GM08714 (cell line): ENCODE results near the gene ERP29.
"Not testable (repeated sequence)": the region's sequence is repeated elsewhere in the genome, so short reads cannot be mapped to it uniquely, and the experiment has no call there.

ENCODE experiments used
- H3K4me3 ChIP-seq: fragments of 200-500 bp; sonication (Bioruptor generic); 2 replicates; pipeline ENCODE4 v1.5.1; 2014; ENCODE audit warnings: mild to moderate bottlenecking, low read length, inconsistent platforms
- ZNF274 ChIP-seq: IDR thresholded peaks from 2 replicates; pipeline ENCODE4 v1.6.1; 2012; ENCODE audit warnings: mild to moderate bottlenecking, low read depth, low read length

The ERP29 gene

DNA sequence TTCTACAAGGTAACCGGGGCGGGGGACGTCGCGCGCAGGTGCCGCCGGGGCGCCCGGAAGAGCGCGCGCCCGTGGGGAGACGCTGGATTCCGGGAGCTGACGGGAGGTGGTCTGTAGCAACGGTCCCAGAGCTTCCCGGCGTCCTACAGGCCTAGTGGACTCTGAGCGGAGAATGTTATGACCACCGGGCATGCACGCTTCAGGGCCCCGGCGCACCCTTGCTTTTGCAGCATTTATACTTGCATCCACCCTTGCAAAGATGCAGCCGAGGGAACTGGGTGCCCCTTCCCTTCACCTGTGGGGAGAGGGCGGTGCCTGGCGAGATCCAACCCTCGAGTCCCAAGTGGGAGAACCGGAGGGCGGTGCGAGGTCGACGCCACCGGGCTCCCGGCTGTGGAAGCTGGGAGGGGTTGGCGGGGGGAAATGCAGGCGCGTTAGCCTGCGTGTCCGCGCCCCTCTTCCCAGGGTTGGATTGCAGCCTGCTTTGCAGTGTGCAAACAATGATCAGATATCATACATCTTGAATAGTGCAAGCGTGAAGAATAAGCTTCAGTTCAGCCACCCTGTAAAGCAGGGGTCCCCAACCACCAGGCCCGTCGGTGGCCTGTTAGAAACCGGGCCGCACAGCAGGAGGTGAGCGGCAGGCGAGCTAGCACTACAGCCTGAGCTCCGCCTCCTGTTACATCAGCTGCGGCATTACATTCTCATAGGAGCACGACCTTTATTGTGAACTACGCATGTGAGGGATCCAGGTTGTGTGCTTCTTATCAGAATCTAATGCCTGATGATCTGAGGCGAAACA, 576 bp downstream of the ERP29 start:
- TF ChIP-seq ZNF274 = no peak
- H3K4me3 ChIP-seq = peak overlapping the region; percentile 86

DNA sequence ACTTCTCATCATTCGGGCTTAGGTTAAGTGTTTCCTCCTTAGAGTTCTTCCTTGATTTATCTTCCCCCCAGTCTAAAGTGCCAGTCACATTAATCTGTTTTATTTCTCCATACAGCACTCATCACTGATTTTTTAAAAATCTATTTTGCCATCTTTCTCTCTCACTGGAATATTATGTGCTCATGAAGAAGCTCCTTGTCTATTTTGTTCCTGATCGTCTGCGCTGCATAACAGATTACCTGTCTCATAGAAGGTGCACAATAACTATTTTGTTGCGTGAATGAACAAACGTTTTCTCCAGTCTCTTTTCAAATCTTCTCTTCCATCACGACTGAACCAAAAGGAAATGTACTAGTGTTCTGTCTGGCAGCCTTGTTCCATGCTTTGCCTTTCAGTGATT, 2.7 kb downstream of the ERP29 start:
- TF ChIP-seq ZNF274 = no peak

DNA sequence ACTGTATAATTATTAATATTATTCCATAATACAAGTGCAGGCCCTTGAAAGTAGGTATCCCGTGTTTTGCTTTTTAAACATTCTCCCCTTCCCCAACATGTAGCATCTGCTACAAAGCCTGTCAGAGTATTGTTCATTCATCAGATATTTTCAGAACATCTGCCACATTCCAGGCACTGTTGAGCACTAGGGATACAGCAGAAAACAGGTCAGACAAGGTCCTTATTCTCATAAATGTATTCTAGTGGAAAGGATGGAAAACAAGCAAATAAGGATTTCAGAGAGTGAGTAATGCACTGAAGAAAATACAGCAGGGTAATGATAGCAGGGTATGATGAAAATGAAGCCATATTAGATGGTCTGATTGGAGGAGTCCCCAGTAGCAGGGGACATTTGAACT, 3.8 kb downstream of the ERP29 start:
- no peak overlapping the region for H3K4me3 ChIP-seq
- TF ChIP-seq ZNF274 = no peak

More for the DNA sequence above, 2.7 kb downstream of the ERP29 start:
- H3K4me3 ChIP-seq = no peak overlapping the region

DNA sequence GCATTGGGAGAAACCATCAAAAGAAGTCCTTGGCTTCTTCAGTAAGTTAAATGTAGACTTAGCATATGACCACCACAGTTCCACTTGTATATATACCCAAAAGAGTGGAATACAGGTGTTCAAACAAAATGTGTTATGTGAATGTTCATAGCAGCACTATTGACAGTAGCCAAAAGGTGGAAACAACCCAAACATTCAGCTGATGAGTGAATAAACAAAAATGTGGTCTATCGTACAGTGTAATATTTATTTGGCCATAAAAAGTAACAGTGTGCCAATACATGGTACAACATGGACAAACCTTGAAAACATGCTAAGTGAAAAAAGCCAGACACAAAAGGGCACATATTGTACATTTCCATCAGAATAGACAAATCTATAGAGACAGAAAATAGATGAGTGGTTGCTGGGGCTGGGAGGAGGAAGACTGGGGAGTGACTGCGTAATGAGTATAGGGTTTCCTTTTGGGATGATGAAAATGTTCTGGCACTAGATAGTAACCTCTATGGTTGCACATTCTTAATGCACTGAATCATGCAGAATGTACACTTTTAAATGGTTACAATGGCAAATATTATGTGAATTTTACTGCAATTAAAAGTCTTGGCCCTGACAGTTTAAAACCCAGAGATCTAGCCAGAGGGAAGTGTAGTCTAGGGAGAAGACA, 5.5 kb downstream of the ERP29 start:
- no peak overlapping the region for H3K4me3 ChIP-seq
- TF ChIP-seq ZNF274 = no peak

DNA sequence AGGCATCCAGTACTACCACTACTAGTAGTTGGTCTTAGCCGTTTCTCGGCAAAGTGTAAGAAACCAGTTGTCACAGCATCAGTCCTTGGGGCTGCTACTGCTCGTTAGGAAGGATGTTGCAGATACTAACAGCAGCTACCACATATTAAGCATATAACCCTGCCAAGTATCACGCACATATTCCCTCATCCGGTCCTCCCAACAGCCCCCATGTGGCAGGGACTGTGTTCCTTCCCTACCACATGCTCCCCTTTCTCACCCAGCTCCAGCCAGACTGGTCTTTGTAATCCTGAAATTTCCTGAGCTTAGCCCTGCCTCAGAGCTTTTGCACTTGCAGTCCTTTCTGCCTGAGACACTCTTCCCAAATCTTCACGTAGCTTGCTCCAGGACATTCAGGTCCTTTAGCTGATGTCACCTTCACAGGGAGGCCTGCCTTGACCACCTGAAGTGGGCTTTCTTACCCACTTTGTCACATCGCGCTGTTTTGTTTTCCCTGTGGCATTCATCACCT, 7.8 kb downstream of the ERP29 start:
- no peak for TF ChIP-seq ZNF274

DNA sequence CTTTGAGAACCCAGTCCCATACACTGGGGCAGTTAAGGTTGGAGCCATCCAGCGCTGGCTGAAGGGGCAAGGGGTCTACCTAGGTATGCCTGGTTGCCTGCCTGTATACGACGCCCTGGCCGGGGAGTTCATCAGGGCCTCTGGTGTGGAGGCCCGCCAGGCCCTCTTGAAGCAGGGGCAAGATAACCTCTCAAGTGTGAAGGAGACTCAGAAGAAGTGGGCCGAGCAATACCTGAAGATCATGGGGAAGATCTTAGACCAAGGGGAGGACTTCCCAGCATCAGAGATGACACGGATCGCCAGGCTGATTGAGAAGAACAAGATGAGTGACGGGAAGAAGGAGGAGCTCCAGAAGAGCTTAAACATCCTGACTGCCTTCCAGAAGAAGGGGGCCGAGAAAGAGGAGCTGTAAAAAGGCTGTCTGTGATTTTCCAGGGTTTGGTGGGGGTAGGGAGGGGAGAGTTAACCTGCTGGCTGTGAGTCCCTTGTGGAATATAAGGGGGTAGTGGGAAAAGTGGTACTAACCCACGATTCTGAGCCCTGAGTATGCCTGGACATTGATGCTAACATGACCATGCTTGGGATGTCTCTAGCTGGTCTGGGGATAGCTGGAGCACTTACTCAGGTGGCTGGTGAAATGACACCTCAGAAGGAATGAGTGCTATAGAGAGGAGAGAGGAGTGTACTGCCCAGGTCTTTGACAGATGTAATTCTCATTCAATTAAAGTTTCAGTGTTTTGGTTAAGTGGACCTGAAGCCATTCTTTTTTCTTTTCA, 9.2 kb downstream of the ERP29 start:
- no peak overlapping the region for H3K4me3 ChIP-seq
- no peak for TF ChIP-seq ZNF274

More for the DNA sequence above, 7.8 kb downstream of the ERP29 start:
- no peak overlapping the region for H3K4me3 ChIP-seq

DNA sequence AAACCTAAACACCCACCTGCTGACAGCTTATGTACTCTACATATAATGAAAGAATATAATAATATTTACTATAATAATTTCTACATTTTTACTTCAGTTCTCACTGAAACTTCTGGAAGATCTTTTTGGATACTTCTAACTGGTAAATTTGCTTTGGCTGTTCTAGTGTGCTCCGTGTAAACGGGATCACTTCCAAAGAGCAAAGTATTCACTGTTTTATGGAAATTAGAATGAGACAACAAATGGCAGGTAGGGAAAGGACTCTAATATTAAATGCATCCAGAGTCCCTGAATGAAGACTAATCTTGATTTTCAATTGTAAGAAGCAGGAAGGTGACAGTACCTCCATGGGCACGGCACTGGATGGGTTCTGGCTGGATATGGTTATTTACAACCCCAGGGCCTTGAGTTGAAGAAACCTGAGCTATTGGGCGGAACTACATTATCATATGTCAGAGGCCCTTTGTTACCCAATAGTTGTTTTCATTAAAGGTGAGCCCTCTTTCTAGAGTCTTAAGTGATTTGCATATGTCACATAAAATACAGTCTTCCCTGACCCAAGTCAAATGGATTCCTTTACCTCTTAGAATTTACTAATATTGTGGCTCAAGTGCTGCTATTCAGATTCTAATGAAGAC, 10.7 kb downstream of the ERP29 start:
- no peak overlapping the region for H3K4me3 ChIP-seq
- no peak for TF ChIP-seq ZNF274

DNA sequence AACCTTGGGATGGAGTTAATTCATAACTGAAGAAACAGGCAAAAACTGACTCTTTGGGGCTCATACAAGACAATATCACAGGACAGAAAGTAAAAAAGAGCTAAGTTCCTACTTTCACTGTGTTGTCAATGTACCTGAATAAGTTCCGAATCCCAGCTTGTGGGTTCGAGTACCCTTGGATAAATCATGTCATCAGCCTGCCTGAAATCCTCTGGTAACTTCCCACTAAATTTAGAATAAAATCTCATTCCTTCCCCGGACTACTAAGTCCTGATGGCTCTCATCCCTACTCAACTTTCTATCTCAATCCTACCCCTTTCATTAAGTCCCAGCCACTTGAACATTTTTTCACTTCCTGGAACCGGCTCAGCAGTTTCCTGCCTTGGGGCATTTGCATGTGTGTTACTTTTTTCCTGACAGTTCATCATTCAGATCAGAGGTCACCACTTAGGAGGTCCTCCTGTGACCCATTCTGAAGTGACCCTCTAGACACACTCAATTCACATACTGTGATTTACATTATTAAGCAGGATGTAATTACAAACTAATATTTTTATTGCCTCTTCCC, 12.7 kb downstream of the ERP29 start:
- TF ChIP-seq ZNF274 = no peak
- H3K4me3 ChIP-seq = no peak overlapping the region

DNA sequence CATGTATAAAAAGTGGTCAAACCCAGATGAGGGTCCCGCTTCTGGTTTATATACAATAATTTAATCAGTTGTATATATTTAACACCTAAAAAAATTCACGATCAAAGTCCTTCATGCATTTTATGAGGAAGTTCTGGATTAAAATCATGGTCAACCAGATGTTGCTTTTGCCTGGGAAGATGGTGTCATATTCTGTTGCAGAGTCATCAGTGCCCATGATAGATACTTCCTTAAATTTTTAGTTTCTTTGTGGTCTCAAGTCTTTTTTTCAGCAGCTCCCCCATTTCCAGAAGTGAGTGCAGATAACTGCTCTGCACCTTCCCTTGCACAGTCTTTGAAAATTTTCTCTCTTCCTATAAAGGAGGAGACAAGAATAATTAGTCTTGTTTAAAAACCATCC, 16.1 kb downstream of the ERP29 start:
- no peak for TF ChIP-seq ZNF274
- H3K4me3 ChIP-seq = no peak overlapping the region

DNA sequence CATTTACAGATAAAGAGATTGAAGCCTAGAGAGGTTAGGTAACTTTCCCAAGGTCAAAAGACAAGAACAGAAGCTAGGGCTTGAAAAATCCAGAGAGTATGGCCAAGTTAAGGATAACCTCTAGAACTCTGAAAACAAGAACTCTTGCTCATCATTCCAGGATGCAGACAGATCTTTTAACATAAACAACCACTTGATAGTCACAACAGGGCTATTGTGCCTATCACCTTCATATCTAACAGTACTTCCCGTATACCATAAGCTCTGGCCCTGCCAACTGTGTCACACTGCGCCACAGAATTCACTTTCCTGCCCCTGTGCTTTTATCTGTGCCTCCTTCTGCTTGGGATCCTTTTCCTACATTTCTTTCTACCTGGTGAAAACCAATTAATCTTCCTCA, 18.2 kb downstream of the ERP29 start:
- H3K4me3 ChIP-seq = no peak overlapping the region
- TF ChIP-seq ZNF274 = no peak

DNA sequence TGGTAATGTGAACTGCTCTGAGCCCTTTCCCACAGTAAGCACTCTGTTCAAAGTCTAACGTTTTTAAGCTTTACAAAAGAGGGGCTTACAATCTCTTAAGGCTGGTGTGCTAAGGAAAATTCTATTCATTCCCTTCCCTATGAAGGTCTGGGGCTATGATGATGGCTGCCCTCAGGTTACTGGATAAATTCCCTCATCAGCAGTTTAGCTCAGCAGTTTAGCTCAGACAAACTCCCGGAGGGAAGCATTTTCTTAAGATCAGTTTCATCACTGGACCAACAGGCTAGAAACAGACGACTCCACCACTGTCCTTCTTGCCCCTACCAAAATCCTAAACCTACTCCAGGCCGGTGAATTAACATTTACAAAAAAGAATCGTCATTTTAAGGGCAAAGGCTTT, 19.1 kb downstream of the ERP29 start:
- no peak for TF ChIP-seq ZNF274
- H3K4me3 ChIP-seq = no peak overlapping the region

DNA sequence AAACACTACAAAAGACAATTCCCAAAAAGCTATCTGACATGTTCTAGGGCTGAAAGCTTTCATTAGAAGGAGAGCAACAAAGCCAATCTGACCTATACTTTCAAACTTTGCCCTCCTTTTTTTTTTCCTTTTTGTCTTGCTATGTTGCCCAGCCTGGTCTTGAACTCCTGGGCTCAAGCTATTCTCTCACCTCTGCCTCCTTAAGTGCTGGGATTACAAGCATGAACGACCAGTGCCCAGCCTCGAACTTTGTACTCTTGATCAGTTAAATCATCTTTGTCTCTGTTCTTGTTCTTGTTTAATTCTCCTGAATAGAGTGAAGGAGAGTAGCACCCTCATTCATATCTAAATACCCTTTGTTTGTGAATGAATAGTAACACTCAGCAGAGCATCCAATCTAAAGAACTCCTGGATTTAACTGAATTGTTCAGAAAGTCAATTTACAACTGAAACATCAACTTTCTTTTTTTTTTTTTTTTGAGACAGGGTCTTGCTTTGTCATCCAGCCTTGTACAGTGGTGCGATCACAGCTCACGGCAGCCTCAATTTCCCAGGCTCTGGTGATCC, 22.1 kb downstream of the ERP29 start:
- TF ChIP-seq ZNF274 = no peak
- H3K4me3 ChIP-seq = no peak overlapping the region

DNA sequence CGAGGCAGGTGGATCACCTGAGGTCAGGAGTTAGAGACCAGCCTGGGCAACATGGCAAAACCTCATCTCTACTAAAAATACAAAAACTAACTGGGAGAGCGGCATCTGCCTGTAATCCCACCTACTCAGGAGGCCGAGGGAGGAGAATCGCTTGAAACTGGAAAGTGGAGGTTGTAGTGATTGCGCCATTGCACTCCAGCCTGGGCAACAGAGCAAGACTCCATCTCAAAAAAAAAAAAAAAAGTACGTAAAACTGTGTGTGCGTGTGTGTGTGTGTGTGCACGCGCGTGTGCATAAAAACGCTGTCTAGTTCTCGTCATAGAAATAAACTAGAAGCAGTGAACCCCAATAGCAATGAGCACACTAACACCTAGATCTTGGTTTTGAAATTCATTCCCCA, 23.4 kb downstream of the ERP29 start:
- H3K4me3 ChIP-seq = not testable (repeated sequence)
